KMS-11 (cell line): Measurements from ENCODE around the gene PHF21B.
"Not testable (repeated sequence)": the region's sequence is repeated elsewhere in the genome, so short reads cannot be mapped to it uniquely, and the experiment has no call there.

Source experiments
- H2AFZ ChIP-seq: fragments of 200-600 bp; sonication (generic); 2 replicates; pipeline ENCODE4 v1.6.1; 2016; ENCODE audit warnings: antibody characterized with exemption, mixed run types, low read depth
- H3K27ac ChIP-seq: fragments of 200-600 bp; sonication (generic); 2 replicates; pipeline ENCODE4 v1.6.1; 2016; ENCODE audit warnings: mild to moderate bottlenecking, mixed run types
- H3K27me3 ChIP-seq: fragments of 200-600 bp; sonication (generic); 2 replicates; pipeline ENCODE4 v1.6.1; 2017; ENCODE audit warnings: mild to moderate bottlenecking, low read depth, mixed run types, moderate library complexity; ENCODE audit not compliant: insufficient read depth
- H3K36me3 ChIP-seq: fragments of 200-600 bp; sonication (generic); 2 replicates; pipeline ENCODE4 v1.6.1; 2017; ENCODE audit warnings: mild to moderate bottlenecking, mixed run types; ENCODE audit not compliant: insufficient read depth
- H3K4me1 ChIP-seq: fragments of 200-600 bp; sonication (generic); 2 replicates; pipeline ENCODE4 v1.6.1; 2016; ENCODE audit warnings: mild to moderate bottlenecking, low read depth, mixed run types; ENCODE audit not compliant: poor library complexity, severe bottlenecking
- H3K4me2 ChIP-seq: fragments of 200-600 bp; sonication (generic); 2 replicates; pipeline ENCODE4 v1.7.0; 2016; ENCODE audit warnings: mild to moderate bottlenecking, mixed run types
- H3K4me3 ChIP-seq: fragments of 200-600 bp; sonication (generic); IDR thresholded peaks from 2 replicates; pipeline ENCODE4 v1.6.1; 2017; ENCODE audit warnings: low read depth, low read length, mixed read lengths; ENCODE audit not compliant: insufficient read depth
- H3K79me2 ChIP-seq: fragments of 200-600 bp; sonication (generic); 2 replicates; pipeline ENCODE4 v1.6.1; 2016; ENCODE audit warnings: low read depth, mixed run types; ENCODE audit not compliant: insufficient read depth
- H3K9ac ChIP-seq: fragments of 200-600 bp; sonication (generic); 2 replicates; pipeline ENCODE4 v1.6.1; 2016; ENCODE audit warnings: mild to moderate bottlenecking, mixed run types
- H4K20me1 ChIP-seq: fragments of 200-600 bp; sonication (generic); 2 replicates; pipeline ENCODE4 v1.6.1; 2016; ENCODE audit warnings: mild to moderate bottlenecking, mixed run types; ENCODE audit not compliant: insufficient read depth
- TF ChIP-seq, protein P1 (sequence below): fragments of 200-600 bp; sonication (generic); conservative IDR thresholded peaks from 2 replicates; pipeline ENCODE4 v1.6.1; 2017; ENCODE audit warnings: low read depth, mild to moderate bottlenecking, antibody characterized with exemption, low read length, moderate library complexity, mixed read lengths

PHF21B gene

DNA sequence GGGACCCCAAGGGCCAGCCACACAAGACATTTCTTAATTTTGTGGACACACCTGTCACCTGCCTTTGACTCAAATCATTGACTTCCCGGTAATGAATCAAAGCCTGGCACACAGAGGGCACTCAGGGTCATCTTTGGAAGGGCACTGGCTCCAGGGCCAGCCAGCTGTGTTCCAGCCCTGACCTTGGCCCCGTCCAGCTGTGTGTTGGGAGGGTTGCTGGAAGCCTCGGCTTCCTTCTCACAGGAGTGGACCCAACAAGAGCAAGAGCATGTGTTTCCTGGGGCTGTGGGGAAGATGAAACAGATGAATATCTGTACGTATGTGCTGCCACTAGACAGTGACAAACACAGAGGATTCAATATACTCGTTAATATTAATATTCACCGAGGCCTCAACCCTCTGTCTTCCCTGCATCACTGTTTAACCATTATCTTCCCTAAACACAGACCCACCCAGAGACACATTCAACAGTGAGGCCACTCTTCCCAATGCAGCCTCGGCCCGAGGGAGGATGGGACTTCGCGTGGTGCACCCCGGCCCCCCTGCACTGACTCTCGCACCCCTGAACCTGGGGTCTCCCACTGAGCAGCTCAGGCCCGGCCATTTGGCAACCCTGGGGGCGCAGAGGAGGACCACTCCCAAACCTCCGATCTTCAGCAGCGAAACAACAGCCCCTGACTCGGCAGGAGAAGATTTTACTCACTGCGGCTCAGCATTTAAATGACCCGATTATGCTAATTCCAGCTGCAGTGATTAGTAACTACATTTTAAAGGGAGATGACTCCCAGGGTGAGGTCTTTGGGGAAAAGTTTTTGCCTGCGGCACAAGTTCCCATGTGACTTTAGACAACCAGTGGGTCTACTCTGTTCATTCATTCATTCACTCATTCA, 45.7 kb downstream of the PHF21B start:
- no peak overlapping the region for H2AFZ ChIP-seq
- H3K27me3 ChIP-seq, result peaks cover 12% of the 10 kb centered on the region
- no peaks in the 10 kb centered on the region for H3K4me1 ChIP-seq
- no peaks in the 10 kb centered on the region for H4K20me1 ChIP-seq
- no peaks in the 10 kb centered on the region for H3K79me2 ChIP-seq
- no peak overlapping the region for H3K4me2 ChIP-seq
- TF ChIP-seq, protein P1, sequence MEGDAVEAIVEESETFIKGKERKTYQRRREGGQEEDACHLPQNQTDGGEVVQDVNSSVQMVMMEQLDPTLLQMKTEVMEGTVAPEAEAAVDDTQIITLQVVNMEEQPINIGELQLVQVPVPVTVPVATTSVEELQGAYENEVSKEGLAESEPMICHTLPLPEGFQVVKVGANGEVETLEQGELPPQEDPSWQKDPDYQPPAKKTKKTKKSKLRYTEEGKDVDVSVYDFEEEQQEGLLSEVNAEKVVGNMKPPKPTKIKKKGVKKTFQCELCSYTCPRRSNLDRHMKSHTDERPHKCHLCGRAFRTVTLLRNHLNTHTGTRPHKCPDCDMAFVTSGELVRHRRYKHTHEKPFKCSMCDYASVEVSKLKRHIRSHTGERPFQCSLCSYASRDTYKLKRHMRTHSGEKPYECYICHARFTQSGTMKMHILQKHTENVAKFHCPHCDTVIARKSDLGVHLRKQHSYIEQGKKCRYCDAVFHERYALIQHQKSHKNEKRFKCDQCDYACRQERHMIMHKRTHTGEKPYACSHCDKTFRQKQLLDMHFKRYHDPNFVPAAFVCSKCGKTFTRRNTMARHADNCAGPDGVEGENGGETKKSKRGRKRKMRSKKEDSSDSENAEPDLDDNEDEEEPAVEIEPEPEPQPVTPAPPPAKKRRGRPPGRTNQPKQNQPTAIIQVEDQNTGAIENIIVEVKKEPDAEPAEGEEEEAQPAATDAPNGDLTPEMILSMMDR, result no peak
- no peak overlapping the region for H3K4me3 ChIP-seq
- H3K27ac ChIP-seq, result no peak overlapping the region
- no peak overlapping the region for H3K9ac ChIP-seq
- H3K36me3 ChIP-seq, result no peaks in the 10 kb centered on the region

- H3K27ac ChIP-seq, result no peak overlapping the region
- no peaks in the 10 kb centered on the region for H3K79me2 ChIP-seq
- H3K4me1 ChIP-seq, result no peaks in the 10 kb centered on the region
- no peak overlapping the region for H3K4me2 ChIP-seq
- H3K27me3 ChIP-seq, result peaks cover 14% of the 10 kb centered on the region
- TF ChIP-seq, protein P1, result no peak
- H3K9ac ChIP-seq, result no peak overlapping the region
- H3K4me3 ChIP-seq, result no peak overlapping the region
- no peaks in the 10 kb centered on the region for H4K20me1 ChIP-seq
- H3K36me3 ChIP-seq, result no peaks in the 10 kb centered on the region
- no peak overlapping the region for H2AFZ ChIP-seq
Observed at GRCh38 chr22:44962741-44963454, 46.9 kb downstream of the PHF21B start.

DNA sequence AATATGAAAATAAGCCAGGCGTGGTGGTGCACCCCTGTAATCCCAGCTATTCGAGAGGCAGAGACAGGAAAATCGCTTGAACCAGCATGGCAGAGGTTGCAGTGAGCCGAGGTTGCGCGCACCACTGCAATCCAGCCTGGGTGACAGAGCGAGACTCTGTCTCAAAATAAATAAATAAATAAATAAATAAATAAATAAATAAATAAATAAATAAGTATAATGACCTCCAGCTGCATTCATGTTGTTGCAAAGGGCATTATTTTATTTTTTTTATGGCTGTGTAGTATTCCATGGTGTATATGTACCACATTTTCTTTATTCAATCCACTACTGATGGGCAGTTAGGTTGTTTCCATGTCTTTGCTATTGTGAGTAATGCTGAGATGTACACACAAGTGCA, 48.1 kb downstream of the PHF21B start:
- not testable (repeated sequence) for H3K36me3 ChIP-seq, H2AFZ ChIP-seq, H4K20me1 ChIP-seq, H3K9ac ChIP-seq, H3K27ac ChIP-seq, H3K79me2 ChIP-seq, H3K4me2 ChIP-seq, H3K4me1 ChIP-seq, H3K4me3 ChIP-seq
- H3K27me3 ChIP-seq, result peaks cover 23% of the 10 kb centered on the region

- H3K4me1 ChIP-seq, result no peaks in the 10 kb centered on the region
- H4K20me1 ChIP-seq, result no peaks in the 10 kb centered on the region
- no peak overlapping the region for H3K27ac ChIP-seq
- H3K79me2 ChIP-seq, result no peaks in the 10 kb centered on the region
- no peaks in the 10 kb centered on the region for H3K36me3 ChIP-seq
- TF ChIP-seq, protein P1, result no peak
- H3K9ac ChIP-seq, result no peak overlapping the region
- no peak overlapping the region for H3K4me3 ChIP-seq
- H3K27me3 ChIP-seq, result peaks cover 46% of the 10 kb centered on the region
- H2AFZ ChIP-seq, result no peak overlapping the region
- no peak overlapping the region for H3K4me2 ChIP-seq
Observed at GRCh38 chr22:44956840-44957767, 52.7 kb downstream of the PHF21B start.
